H9 (cell line): Measurements from ENCODE around the gene SRSF6. TPM values are rescaled to one million over a fixed set of nuclear protein-coding genes. Genes with fewer than 3 reads are reported as not detected.

Experiments used
- DNase-seq: peaks from one replicate; pipeline ENCODE4 v3.0.0-alpha.2; 2017
- H2AFZ ChIP-seq: one replicate; pipeline ENCODE4 v1.6.1; 2013; ENCODE audit warnings: mild to moderate bottlenecking, low read length, control low read depth, moderate library complexity
- H2AK5ac ChIP-seq: 2 replicates; pipeline ENCODE4 v1.6.1; 2013; ENCODE audit warnings: low read length, control low read depth, mixed read lengths; ENCODE audit not compliant: insufficient read length
- H2BK120ac ChIP-seq: one replicate; pipeline ENCODE4 v1.6.1; 2013; ENCODE audit warnings: low read depth, mild to moderate bottlenecking, low read length, control low read depth, inconsistent platforms; ENCODE audit not compliant: poor library complexity, severe bottlenecking
- H2BK12ac ChIP-seq: 2 replicates; pipeline ENCODE4 v1.6.1; 2013; ENCODE audit warnings: low read length, control low read depth, mixed read lengths, low read depth; ENCODE audit not compliant: insufficient read length
- H2BK15ac ChIP-seq: 2 replicates; pipeline ENCODE4 v1.6.1; 2013; ENCODE audit warnings: low read depth, low read length, control low read depth
- H2BK20ac ChIP-seq: one replicate; pipeline ENCODE4 v1.6.1; 2013; ENCODE audit warnings: low read depth, mild to moderate bottlenecking, low read length, control low read depth, inconsistent platforms; ENCODE audit not compliant: poor library complexity, severe bottlenecking
- H2BK5ac ChIP-seq: 2 replicates; pipeline ENCODE4 v1.6.1; 2013; ENCODE audit warnings: low read length, control low read depth, mixed read lengths; ENCODE audit not compliant: insufficient read length
- H3K14ac ChIP-seq: 2 replicates; pipeline ENCODE4 v1.6.1; 2013; ENCODE audit warnings: low read length, control low read depth; ENCODE audit not compliant: insufficient read depth
- H3K18ac ChIP-seq: 2 replicates; pipeline ENCODE4 v1.6.1; 2013; ENCODE audit warnings: low read depth, mild to moderate bottlenecking, mixed read lengths, low read length, control low read depth; ENCODE audit not compliant: insufficient read length
- H3K23ac ChIP-seq: 2 replicates; pipeline ENCODE4 v1.6.1; 2013; ENCODE audit warnings: low read length, control low read depth, mixed read lengths, low read depth; ENCODE audit not compliant: insufficient read length
- H3K23me2 ChIP-seq: 2 replicates; pipeline ENCODE4 v1.6.1; 2013; ENCODE audit warnings: low read depth, mild to moderate bottlenecking, mixed read lengths, low read length, control low read depth; ENCODE audit not compliant: insufficient read length, poor library complexity, severe bottlenecking
- H3K27ac ChIP-seq: 2 replicates; pipeline ENCODE4 v1.5.1; 2013; ENCODE audit warnings: low read length, control low read depth, mixed read lengths, low read depth; ENCODE audit not compliant: insufficient read length
- H3K27me3 ChIP-seq: 2 replicates; pipeline ENCODE4 v1.6.1; 2013; ENCODE audit warnings: low read length, control low read depth, inconsistent platforms; ENCODE audit not compliant: insufficient read depth
- H3K4ac ChIP-seq: 2 replicates; pipeline ENCODE4 v1.6.1; 2013; ENCODE audit warnings: low read depth, mild to moderate bottlenecking, control low read depth, inconsistent platforms, low read length, moderate library complexity
- H3K4me1 ChIP-seq: 2 replicates; pipeline ENCODE4 v1.6.1; 2013; ENCODE audit warnings: low read length, control low read depth, inconsistent platforms; ENCODE audit not compliant: insufficient read depth
- H3K4me2 ChIP-seq: 2 replicates; pipeline ENCODE4 v1.6.1; 2013; ENCODE audit warnings: low read length, control low read depth, mixed read lengths; ENCODE audit not compliant: insufficient read length, insufficient read depth
- H3K56ac ChIP-seq: 2 replicates; pipeline ENCODE4 v1.6.1; 2013; ENCODE audit warnings: low read depth, mild to moderate bottlenecking, mixed read lengths, low read length, control low read depth; ENCODE audit not compliant: insufficient read length
- H3K79me1 ChIP-seq: 2 replicates; pipeline ENCODE4 v1.6.1; 2013; ENCODE audit warnings: low read depth, mild to moderate bottlenecking, moderate library complexity, low read length, control low read depth, inconsistent platforms; ENCODE audit not compliant: insufficient read depth, poor library complexity, severe bottlenecking
- H3K79me2 ChIP-seq: 2 replicates; pipeline ENCODE4 v1.6.1; 2013; ENCODE audit warnings: low read length, control low read depth, inconsistent platforms; ENCODE audit not compliant: insufficient read depth
- H3K9ac ChIP-seq: 2 replicates; pipeline ENCODE4 v1.6.1; 2013; ENCODE audit warnings: low read length, control low read depth, mixed read lengths; ENCODE audit not compliant: insufficient read length; ENCODE audit errors: extremely low read depth
- H3K9me3 ChIP-seq: one replicate; pipeline ENCODE4 v1.6.1; 2013; ENCODE audit warnings: low read depth, low read length, inconsistent platforms; ENCODE audit not compliant: control insufficient read depth
- H3T11ph ChIP-seq: one replicate; pipeline ENCODE4 v1.6.1; 2013; ENCODE audit warnings: mild to moderate bottlenecking, low read length, control low read depth, inconsistent platforms
- H4K20me1 ChIP-seq: one replicate; pipeline ENCODE4 v1.6.1; 2013; ENCODE audit not compliant: control insufficient read depth, insufficient read length, insufficient read depth
- H4K5ac ChIP-seq: 2 replicates; pipeline ENCODE4 v1.6.1; 2013; ENCODE audit warnings: low read depth, mild to moderate bottlenecking, mixed read lengths, low read length, control low read depth; ENCODE audit not compliant: insufficient read length
- H4K8ac ChIP-seq: replicated peaks from 2 replicates; pipeline ENCODE4 v1.6.1; 2013; ENCODE audit warnings: low read length, control low read depth, mixed read lengths, low read depth; ENCODE audit not compliant: insufficient read length
- H4K91ac ChIP-seq: 2 replicates; pipeline ENCODE4 v1.6.1; 2013; ENCODE audit warnings: low read depth, mild to moderate bottlenecking, moderate library complexity, mixed read lengths, low read length, control low read depth; ENCODE audit not compliant: insufficient read length
- H3K27ac Mint-ChIP-seq, 3 experiments: 2 replicates in 2 of 3; 3 replicates in 1 of 3; pipeline ENCODE4 v1.8.0; 2020 to 2021; ENCODE audit warnings: mixed read lengths in 3 of 3, mild to moderate bottlenecking in 1 of 3, moderate library complexity in 1 of 3
- H3K27me3 Mint-ChIP-seq: 2 replicates; pipeline ENCODE4 v1.8.0; 2021; ENCODE audit warnings: low read depth, mild to moderate bottlenecking, moderate library complexity, mixed read lengths
- H3K36me3 Mint-ChIP-seq, 3 experiments: 2 replicates in 2 of 3; 3 replicates in 1 of 3; pipeline ENCODE4 v1.8.0; 2020 to 2021; ENCODE audit warnings: low read depth in 3 of 3, mixed read lengths in 3 of 3; ENCODE audit not compliant: insufficient read depth in 1 of 3
- H3K4me1 Mint-ChIP-seq, 2 experiments: 2 replicates each; pipeline ENCODE4 v1.8.0; 2020; ENCODE audit warnings: mixed read lengths in 2 of 2
- H3K4me3 Mint-ChIP-seq, 2 experiments: 2 replicates in 1 of 2; 3 replicates in 1 of 2; pipeline ENCODE4 v1.8.0; 2020 to 2021; ENCODE audit warnings: mild to moderate bottlenecking in 2 of 2, mixed read lengths in 2 of 2, moderate library complexity in 1 of 2
- H3K9me3 Mint-ChIP-seq, 2 experiments: 2 replicates in 1 of 2; 3 replicates in 1 of 2; pipeline ENCODE4 v1.8.0; 2020; ENCODE audit warnings: mild to moderate bottlenecking in 2 of 2, mixed read lengths in 2 of 2, moderate library complexity in 1 of 2
- CTCF ChIP-seq: fragments of 200-600 bp; sonication (generic); conservative IDR thresholded peaks from 3 replicates; pipeline ENCODE4 v1.8.0; 2021; ENCODE audit warnings: antibody characterized with exemption, mild to moderate bottlenecking
- WGBS: extraction: QIAGEN DNeasy Blood & Tissue Kit; methylation state at CpG from one replicate; pipeline ENCODE4 v1.1.7; 2013; ENCODE audit warnings: missing lambda C conversion rate, low lambda C conversion rate, mixed read lengths; ENCODE audit not compliant: insufficient read length; ENCODE audit errors: extremely low coverage; 5-methylcytosine and 5-hydroxymethylcytosine counted together
- total RNA-seq: library from RNA; stranded (reverse); gene quantifications from 2 replicates; pipeline ENCODE4 v1.2.1, GENCODE V29; 2021

SRSF6 gene
- total RNA-seq, 1 experiment from 2014 or later, result 336 TPM

GRCh38 chr20:43432498-43432897, 25.2 kb upstream of the SRSF6 start:
- Histone ChIP-seq H3K9ac (no peak overlapping the region), H3K9me3 (no peaks in the 10 kb centered on the region), H2BK15ac (no peak overlapping the region), H3K18ac (no peak overlapping the region), H3K56ac (no peak overlapping the region), H4K5ac (no peak overlapping the region), H4K8ac (no peak overlapping the region), H3K27ac (no peak overlapping the region), H2BK120ac (no peak overlapping the region), H3K79me2 (no peaks in the 10 kb centered on the region), H2AFZ (no peak overlapping the region), H2AK5ac (no peak overlapping the region), H2BK20ac (no peak overlapping the region), H3K4me2 (no peak overlapping the region), H2BK5ac (no peak overlapping the region), H2BK12ac (no peak overlapping the region), H3K4ac (no peak overlapping the region), H4K20me1 (no peaks in the 10 kb centered on the region), H3K14ac (no peak overlapping the region), H3T11ph (no peak overlapping the region), H3K23me2 (no peaks in the 10 kb centered on the region), H4K91ac (no peak overlapping the region), H3K23ac (no peak overlapping the region), H3K79me1 (no peaks in the 10 kb centered on the region), H3K27me3 (no peaks in the 10 kb centered on the region), H3K4me1 (peaks cover 5% of the 10 kb centered on the region; the same call in 1 of the 2 replicates)
- Mint-ChIP-seq H3K27ac (no peak overlapping the region), H3K4me3 (no peak overlapping the region), H3K36me3 (no peaks in the 10 kb centered on the region), H3K4me1 (peaks cover 18% of the 10 kb centered on the region in 2 experiments), H3K9me3 (no peaks in the 10 kb centered on the region; a peak in 2 of 5 replicates), H3K27me3 (peaks cover 14% of the 10 kb centered on the region)
- WGBS, result no CpG with 5 or more reads among the region's 1 CpG
- TF ChIP-seq CTCF, result no peak
- DNase-seq, result no peak
